Activated T-helper 9 cell treated with anti-CD3 and anti-CD28 coated beads, Interleukin-2, amount 50 U/mL, for 16 hours (primary cell): ENCODE data around the gene PON2.
"Not testable (repeated sequence)": the region's sequence is repeated elsewhere in the genome, so short reads cannot be mapped to it uniquely, and the experiment has no call there.

Experiments
- DNase-seq: peaks from one replicate; pipeline ENCODE4 v3.0.0-alpha.2; 2020; ENCODE audit warnings: low read depth

Gene PON2

GRCh38 chr7:95434557-95435421 is at the start of gene PON2:
Gene PON2, minus strand, starts transcription at chr7:95435028. Its CDS starts 77 bp downstream, at chr7:95434951.
- DNase-seq: peak; percentile 6

- no peak for DNase-seq
These were observed 47.6 kb upstream of the PON2 start for GRCh38 chr7:95482424-95482823.

- DNase-seq: no peak
These were observed 46.7 kb upstream of the PON2 start for GRCh38 chr7:95481271-95482165.

GRCh38 chr7:95479992-95480624 is 45.3 kb upstream of the PON2 start:
- DNase-seq: no peak

GRCh38 chr7:95478272-95479037 is 43.6 kb upstream of the PON2 start:
- DNase-seq: no peak

GRCh38 chr7:95476904-95477594 is 42.2 kb upstream of the PON2 start:
- DNase-seq: peak; percentile 4

- DNase-seq: no peak
These were observed 41.4 kb upstream of the PON2 start for GRCh38 chr7:95476072-95476847.

GRCh38 chr7:95473276-95473985 is 38.6 kb upstream of the PON2 start:
- no peak for DNase-seq

GRCh38 chr7:95472581-95473161 is 37.8 kb upstream of the PON2 start:
- DNase-seq: no peak

GRCh38 chr7:95471071-95471470 is 36.2 kb upstream of the PON2 start:
- DNase-seq: no peak

- DNase-seq: no peak
These were observed 35.6 kb upstream of the PON2 start for GRCh38 chr7:95470452-95470851.

GRCh38 chr7:95469848-95470247 is 35.0 kb upstream of the PON2 start:
- DNase-seq: no peak

GRCh38 chr7:95469187-95469586 is 34.4 kb upstream of the PON2 start:
- DNase-seq: no peak

GRCh38 chr7:95467912-95468607 is 33.2 kb upstream of the PON2 start:
- DNase-seq: no peak

- not testable (repeated sequence) for DNase-seq
These were observed 25.8 kb upstream of the PON2 start for GRCh38 chr7:95460653-95461052.

- no peak for DNase-seq
These were observed 23.1 kb upstream of the PON2 start for GRCh38 chr7:95457947-95458346.

GRCh38 chr7:95454438-95455045 is 19.7 kb upstream of the PON2 start:
- no peak for DNase-seq

- no peak for DNase-seq
These were observed 11.8 kb upstream of the PON2 start for GRCh38 chr7:95446618-95447017.
